AG09309 (cell line): ENCODE measurements around the gene ABL1.

Source experiments
- DNase-seq: peaks from one replicate; pipeline ENCODE4 v3.0.0-alpha.2; 2010; ENCODE audit warnings: low read depth
- H3K4me3 ChIP-seq: 2 replicates; pipeline ENCODE4 v1.5.1; 2011; ENCODE audit warnings: mild to moderate bottlenecking, low read depth, low read length, moderate library complexity; ENCODE audit not compliant: control insufficient read depth
- TF ChIP-seq, protein P1 (sequence below): IDR thresholded peaks from 2 replicates; pipeline ENCODE4 v1.5.1; 2011; ENCODE audit warnings: mild to moderate bottlenecking, low read depth, low read length, inconsistent platforms; ENCODE audit not compliant: insufficient read depth, control insufficient read depth; ENCODE audit errors: missing control alignments

The ABL1 gene

DNA sequence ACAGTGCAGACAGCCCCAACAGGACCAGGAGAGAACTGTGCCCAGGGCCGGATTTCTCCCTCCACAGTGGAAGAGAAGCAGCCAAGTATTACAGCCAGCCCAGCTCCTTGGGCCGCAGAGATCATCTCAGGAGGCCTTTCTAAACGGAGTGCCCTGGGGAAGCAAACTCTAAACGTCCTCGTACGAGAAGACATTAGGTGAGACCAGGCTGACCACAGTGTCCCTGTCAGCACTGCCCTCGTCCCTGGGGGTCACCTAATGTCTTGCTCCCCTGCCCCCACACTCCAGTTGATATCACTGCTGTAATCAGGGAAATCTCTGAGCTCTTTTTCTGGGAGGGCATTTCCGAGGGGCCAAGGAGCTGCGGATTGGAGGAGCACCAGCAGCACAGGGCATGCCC is 55.1 kb downstream of the ABL1 start:
- TF ChIP-seq, protein P1, sequence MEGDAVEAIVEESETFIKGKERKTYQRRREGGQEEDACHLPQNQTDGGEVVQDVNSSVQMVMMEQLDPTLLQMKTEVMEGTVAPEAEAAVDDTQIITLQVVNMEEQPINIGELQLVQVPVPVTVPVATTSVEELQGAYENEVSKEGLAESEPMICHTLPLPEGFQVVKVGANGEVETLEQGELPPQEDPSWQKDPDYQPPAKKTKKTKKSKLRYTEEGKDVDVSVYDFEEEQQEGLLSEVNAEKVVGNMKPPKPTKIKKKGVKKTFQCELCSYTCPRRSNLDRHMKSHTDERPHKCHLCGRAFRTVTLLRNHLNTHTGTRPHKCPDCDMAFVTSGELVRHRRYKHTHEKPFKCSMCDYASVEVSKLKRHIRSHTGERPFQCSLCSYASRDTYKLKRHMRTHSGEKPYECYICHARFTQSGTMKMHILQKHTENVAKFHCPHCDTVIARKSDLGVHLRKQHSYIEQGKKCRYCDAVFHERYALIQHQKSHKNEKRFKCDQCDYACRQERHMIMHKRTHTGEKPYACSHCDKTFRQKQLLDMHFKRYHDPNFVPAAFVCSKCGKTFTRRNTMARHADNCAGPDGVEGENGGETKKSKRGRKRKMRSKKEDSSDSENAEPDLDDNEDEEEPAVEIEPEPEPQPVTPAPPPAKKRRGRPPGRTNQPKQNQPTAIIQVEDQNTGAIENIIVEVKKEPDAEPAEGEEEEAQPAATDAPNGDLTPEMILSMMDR = no peak
- H3K4me3 ChIP-seq = no peak overlapping the region
- no peak for DNase-seq

- TF ChIP-seq, protein P1 = no peak
- DNase-seq = no peak
- H3K4me3 ChIP-seq = no peak overlapping the region
Measured at GRCh38 chr9:130890870-130891687, 56.0 kb downstream of the ABL1 start.

- no peak for DNase-seq
- TF ChIP-seq, protein P1 = no peak
- H3K4me3 ChIP-seq = no peak overlapping the region
Measured at GRCh38 chr9:130891688-130892476, 56.8 kb downstream of the ABL1 start.

DNA sequence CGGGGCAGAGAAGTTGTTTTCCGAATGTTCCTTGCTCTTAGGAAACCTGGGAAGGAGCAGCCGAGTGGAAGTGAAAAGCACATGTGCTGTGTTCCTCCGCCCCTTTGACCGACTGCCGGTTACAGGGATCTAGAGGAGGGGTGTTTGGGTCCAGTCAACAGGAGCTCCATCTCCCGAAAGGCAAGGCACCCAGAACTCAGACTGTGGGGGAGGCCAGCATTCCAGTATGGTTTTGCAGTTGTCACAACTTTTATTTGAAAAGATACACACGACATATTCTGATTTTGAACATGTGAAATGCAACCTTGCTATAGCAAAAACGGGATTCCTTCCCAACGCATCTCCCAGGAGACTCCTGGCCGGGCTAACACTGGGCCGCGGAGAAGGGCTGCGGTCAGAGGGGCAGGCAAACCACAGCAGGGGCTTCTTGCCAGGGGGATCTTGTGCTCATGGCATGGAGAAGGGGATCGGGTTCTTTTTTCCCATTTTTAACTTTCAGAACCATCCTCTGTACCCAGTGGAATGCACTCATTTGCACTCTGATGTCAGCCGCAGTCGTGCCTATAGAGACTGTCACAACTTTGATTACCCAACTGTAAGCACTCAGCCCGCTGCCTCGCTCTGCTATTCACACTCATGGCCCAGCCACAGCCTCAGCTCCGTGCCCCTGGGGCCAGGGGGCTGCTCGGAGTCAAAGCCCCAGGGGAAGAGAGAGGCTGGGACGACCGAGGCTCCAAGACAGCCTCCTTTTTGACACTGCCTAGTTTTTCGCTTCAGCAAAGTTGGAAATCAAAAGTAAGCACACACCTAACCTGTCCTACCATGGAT is 57.6 kb downstream of the ABL1 start:
- DNase-seq = no peak
- TF ChIP-seq, protein P1 = no peak
- no peak overlapping the region for H3K4me3 ChIP-seq

DNA sequence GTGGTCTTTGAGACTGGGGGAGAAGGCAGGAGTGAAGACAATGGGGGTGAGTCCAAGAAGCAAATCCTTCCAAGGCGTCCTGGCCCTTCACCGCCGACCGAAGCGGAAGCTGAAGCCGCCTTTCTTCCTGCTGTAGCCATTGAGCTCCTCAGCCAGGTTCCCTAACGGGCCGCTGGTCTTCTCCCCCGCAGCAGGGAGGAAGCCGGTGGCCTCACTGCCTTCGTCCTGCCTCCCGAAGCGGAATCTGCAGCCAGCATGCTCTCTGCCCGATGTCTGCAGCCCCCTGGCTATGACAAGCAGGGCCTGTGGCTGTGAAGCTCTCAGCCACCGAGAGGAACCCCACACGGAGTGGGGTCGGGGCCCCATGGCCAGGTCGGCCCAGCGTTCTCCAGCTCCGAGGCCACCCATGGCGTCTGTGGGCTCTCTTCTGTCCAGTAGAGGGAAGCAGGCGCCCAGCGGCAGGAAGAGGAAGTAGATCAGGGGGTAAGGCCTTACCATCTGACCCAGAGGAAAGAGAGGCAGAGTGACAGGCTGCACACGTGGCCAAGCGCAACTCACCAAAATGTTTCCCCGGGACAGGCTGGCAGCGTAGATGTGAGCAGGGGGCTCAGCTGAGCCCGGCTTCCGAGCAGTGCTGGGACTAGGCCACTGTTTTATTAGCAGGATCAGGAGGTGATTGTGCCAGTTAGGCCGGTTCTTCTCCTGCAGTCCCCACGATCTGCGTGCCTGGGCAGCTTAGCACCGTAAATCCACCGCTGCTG is 58.5 kb downstream of the ABL1 start:
- TF ChIP-seq, protein P1 = no peak
- H3K4me3 ChIP-seq = no peak overlapping the region
- DNase-seq = no peak
